Right ventricle myocardium superior (tissue), 1 donor: ENCODE measurements around the gene ATP1B1. TPM values are rescaled to one million over a fixed set of nuclear protein-coding genes. Genes with fewer than 3 reads are reported as not detected.
"Not testable (repeated sequence)": the region's sequence is repeated elsewhere in the genome, so short reads cannot be mapped to it uniquely, and the experiment has no call there.

ENCODE experiments used
- ATAC-seq: fragments of 200-7000 bp; cut with Tn5 transposase; one replicate; pipeline ENCODE4 v1.9.1; 2020; ENCODE audit warnings: mild to moderate bottlenecking; ENCODE audit not compliant: poor library complexity
- DNase-seq: peaks from one replicate; pipeline ENCODE4 v3.0.0-alpha.2; 2020
- intact Hi-C: fragments of 100-400 bp; cut with DNase I; formaldehyde crosslinking; loops from one replicate; pipeline ENCODE4 v1.11.2; 2022
- total RNA-seq: library from RNA; stranded (reverse); fragmentation: NEBNext Ultra II Directional; extraction: Animal tissue kit (Norgen Biotek cat#: 25700); gene quantifications from one replicate; pipeline ENCODE4 v1.2.1, GENCODE V29; 2021
- donor health status: DM: no; HTN: yes; CAD: no; lungs with severe emphysema.

ATP1B1 gene
- total RNA-seq, 1 donor from 2014 or later, result 302 TPM

- intact Hi-C loops, result no loop called here
- DNase-seq (no peak), ATAC-seq (peak; percentile 74)
Observed at GRCh38 chr1:169155675-169156074, 49.2 kb downstream of the ATP1B1 start.

DNA sequence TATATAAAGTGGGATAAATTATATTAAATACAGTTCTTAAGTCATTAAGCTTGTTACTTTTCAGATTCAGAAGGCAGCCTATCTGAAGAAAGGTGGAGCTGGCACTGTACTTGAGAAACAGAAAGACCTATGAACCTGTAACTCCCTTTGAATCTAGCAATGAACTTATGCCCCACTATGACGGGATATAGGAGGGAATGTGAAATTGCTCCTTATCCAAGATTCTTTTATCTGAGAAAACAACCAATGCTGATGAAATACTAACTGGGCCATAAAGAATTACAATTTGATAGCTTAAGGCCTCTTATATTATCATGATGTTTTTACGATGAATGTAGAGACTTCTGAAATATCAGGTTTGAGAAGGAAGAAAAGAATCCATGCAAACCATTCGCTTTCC, 50.1 kb downstream of the ATP1B1 start:
- no peak for ATAC-seq
- no peak for DNase-seq
- intact Hi-C loops, result no loop called here

GRCh38 chr1:169160845-169161495, 54.5 kb downstream of the ATP1B1 start:
- intact Hi-C loops, result no loop called here

DNA sequence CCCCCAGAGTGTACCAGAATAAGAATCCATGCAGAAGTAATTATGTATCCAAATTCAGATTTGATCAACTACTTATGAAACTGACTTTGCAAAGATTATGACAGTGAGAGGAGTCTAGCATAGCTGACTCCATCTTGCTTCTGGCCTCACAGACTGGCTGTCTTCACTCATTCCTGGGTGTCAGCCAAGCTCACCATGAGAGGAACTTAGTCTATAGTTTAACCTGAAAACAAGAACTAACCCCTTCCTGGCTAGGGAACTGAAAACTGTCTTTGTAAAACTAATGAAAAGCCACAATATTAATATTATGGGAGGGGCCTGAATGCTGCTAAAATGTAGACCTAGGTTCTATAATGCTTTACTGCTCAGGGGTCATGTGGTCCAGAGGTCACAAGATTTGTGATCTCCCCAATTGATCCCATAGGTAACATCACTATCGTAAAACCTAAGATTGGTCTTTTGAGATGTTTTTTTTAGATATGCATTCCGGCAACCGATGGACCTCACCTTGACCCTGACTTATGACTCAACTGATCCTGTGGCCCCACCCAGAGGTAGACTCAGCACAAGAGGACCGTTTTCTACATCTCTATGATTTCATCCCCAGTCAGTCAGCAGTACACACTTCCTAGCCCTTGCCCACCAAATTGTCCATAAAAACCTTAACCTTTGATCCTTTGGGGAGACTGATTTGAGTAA, 55.2 kb downstream of the ATP1B1 start:
- DNase-seq (no peak), ATAC-seq (peak; percentile 52)
- intact Hi-C loops, result no loop called here

More at GRCh38 chr1:169160845-169161495, 54.5 kb downstream of the ATP1B1 start:
- ATAC-seq (peak; percentile 67), DNase-seq (no peak)

DNA sequence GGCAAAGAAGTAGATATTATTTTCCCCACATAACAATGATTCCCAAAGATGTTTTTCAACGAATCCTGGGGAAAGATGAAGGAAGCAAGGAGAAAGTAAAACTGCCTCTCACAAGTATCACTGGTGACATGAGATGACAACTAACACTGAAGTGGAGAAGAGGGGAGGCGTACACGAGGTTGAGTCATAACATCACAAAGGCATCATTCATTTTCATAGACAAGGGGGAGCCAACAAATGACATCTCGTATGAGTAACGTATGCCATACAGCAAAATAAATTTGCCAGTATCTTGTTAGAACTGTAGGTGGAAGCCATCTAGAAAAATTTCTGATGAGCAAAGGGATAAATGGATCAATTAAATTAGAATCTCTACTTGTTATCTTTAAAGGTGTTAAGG, 56.6 kb downstream of the ATP1B1 start:
- DNase-seq (no peak), ATAC-seq (no peak)
- intact Hi-C loops, result no loop called here

DNA sequence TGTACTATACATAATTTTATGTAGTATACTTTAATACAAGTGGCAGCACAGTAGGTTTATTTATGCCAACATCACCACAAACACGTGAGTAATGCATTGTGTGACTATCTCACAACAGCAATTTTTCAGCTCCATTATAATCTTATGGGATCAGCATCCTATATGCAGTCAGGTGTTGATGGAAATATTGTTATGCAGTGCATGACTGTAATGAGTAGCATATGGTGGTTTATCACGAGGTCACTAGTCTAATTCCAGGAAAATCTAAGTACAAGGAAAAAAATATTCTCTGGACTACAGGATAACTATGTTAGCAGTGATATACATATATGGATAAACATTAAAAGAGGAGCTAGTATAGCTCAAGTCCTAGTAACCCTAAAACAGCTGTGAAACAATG, 69.0 kb downstream of the ATP1B1 start:
- no peak for ATAC-seq
- intact Hi-C loops, result no loop called here

GRCh38 chr1:169179431-169179830, 72.9 kb downstream of the ATP1B1 start:
- intact Hi-C loops, DNase-seq, ATAC-seq: not testable (repeated sequence)

More for the DNA sequence above, 69.0 kb downstream of the ATP1B1 start:
- no peak for DNase-seq

- intact Hi-C loops, result no loop called here
- ATAC-seq, result no peak
- DNase-seq, result no peak
Observed at GRCh38 chr1:169180174-169180573, 73.7 kb downstream of the ATP1B1 start.
